22Rv1 (cell line): ENCODE results near the gene AKR7A2.

Source experiments
- H3K27ac ChIP-seq: fragments of 450-650 bp; 2 replicates; pipeline ENCODE4 v1.5.1; 2017
- CTCF ChIP-seq: fragments of 450-650 bp; IDR thresholded peaks from 2 replicates; pipeline ENCODE4 v1.5.1; 2017; ENCODE audit warnings: mild to moderate bottlenecking
- ZFX ChIP-seq: fragments of 450-650 bp; IDR thresholded peaks from 2 replicates; pipeline ENCODE4 v1.6.1; 2017; ENCODE audit warnings: antibody characterized with exemption, borderline replicate concordance

Gene AKR7A2

DNA sequence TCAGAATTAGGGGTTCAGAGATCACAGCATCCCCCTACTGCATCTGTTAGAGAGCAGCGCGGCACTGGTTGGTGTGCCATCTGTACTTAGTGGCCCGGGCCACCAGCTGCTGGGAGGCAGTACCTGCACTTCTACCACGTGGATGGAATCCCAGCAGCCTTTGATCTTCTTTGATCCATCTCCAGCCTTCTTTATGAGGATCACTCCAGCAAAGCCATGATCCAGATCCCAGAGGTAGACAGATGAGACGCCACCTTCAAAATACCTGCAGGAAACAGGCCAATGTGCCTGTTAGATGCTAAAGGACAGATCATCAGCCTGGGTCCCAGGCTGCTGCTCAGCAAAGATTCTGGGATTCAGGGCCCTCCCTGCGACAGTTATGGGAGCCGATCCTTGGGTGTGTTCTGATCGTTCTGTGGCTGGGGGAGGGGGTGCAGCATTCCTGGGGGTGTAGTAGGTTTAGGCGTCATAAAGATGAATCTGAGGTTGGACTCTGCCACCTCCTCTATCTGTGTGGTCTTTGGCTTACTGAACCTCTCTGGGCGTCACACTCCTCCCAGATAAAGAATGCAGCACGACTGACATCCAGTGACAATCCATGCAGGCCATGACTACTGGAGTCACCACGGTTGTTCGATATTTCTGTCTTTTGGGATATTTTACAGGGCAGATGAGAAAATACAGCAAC lies 45.5 kb upstream of the AKR7A2 start:
- TF ChIP-seq CTCF (no peak), ZFX (no peak)
- no peak overlapping the region for H3K27ac ChIP-seq

- no peak overlapping the region for H3K27ac ChIP-seq
- TF ChIP-seq ZFX (no peak), CTCF (no peak)
Observed at GRCh38 chr1:19356266-19356665, 44.3 kb upstream of the AKR7A2 start.

- TF ChIP-seq CTCF (no peak), ZFX (no peak)
- H3K27ac ChIP-seq: no peak overlapping the region
Observed at GRCh38 chr1:19354531-19354981, 42.6 kb upstream of the AKR7A2 start.

DNA sequence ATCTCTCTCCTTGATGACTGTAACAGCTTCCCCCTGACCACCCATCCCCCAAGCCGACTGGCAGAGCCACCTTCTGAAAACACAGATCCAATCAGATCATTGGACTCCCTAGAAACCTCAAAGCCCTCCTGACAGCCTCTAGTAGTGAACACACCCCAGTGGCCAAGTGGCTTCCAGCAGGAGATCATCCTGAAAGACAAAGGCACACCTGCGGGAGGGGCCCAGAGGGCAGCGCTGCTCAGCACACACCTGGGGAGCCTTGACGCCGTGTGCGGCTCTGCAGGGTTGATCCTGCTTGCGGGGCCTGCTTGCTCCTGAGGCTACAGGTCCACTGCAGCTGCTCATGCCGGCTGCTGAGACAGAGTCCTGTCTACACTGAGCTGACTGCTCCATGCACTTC lies 41.7 kb upstream of the AKR7A2 start:
- TF ChIP-seq ZFX (no peak), CTCF (no peak)
- no peak overlapping the region for H3K27ac ChIP-seq

GRCh38 chr1:19352839-19353238 lies 40.9 kb upstream of the AKR7A2 start:
- no peak overlapping the region for H3K27ac ChIP-seq
- TF ChIP-seq CTCF: no peak
- no peak for TF ChIP-seq ZFX

DNA sequence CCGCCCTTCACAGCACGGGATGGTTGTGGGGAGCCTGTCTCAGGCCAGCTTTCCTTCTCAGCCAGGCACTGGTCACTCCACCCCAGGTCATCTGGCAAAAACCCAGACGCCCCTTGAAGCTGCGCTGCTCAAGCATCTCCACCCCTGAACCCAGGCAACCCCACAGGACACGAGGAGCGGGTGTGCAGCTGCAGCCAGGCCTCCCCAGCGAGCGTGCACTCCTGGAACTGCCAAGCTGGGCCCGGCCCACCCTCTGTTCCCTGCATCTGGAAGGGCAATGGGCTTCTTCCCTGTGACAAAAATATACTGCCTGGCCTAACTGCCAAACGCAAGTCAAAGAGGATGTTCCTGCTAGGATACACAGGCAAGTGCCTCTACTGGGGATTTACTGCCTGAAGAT lies 39.9 kb upstream of the AKR7A2 start:
- H3K27ac ChIP-seq: no peak overlapping the region
- no peak for TF ChIP-seq CTCF
- no peak for TF ChIP-seq ZFX

GRCh38 chr1:19350566-19350965 lies 38.6 kb upstream of the AKR7A2 start:
- TF ChIP-seq ZFX (no peak), CTCF (no peak)
- H3K27ac ChIP-seq: no peak overlapping the region
